NCI-H2196 treated with DMSO at 0.1 percent for 48 hours (cell line): ENCODE results near the gene CD164L2.
"Not testable (repeated sequence)": the region's sequence is repeated elsewhere in the genome, so short reads cannot be mapped to it uniquely, and the experiment has no call there.

ENCODE experiments used
- DNase-seq: peaks from one replicate; lab custom pipeline; 2025; ENCODE audit not compliant: unreplicated experiment; lab: John Stamatoyannopoulos, UW

The CD164L2 gene

DNA sequence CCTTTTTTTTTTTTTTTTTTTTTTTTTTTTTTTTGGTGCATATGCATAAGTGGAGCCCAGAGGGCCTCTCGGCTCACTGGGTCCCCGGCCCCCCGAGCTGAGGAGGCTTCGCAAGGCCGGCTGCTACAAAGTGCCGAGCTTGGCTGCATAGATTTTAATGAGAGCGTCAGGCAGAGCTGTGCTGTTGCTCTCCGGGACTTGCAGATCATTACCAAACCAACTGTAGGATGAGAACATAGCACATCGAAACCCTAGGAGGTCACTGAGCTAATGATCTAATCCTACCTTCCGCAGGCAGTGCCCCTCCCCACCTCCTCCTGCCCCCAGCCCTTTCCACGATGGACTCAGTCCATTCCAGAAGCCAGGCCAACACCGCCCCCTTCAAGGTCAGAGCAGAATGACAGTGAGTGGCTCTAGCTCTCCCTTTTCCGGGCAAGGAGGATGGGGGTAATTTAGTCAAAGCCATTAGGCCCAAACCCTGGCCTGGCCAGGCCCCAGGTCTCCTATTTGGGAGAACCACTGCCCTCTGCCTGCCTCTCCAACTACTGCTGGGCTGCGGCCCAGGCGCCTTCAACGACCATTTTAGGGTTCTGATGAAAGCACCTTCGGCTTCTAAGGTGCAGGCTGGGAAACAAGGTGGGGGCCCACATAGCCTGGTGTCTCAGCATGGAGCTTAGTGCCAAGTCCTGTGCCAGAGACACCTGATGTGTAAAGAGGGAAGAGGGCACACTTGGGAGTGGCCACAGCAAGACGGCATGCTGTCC is 22.6 kb upstream of the CD164L2 start:
- not testable (repeated sequence) for DNase-seq

DNA sequence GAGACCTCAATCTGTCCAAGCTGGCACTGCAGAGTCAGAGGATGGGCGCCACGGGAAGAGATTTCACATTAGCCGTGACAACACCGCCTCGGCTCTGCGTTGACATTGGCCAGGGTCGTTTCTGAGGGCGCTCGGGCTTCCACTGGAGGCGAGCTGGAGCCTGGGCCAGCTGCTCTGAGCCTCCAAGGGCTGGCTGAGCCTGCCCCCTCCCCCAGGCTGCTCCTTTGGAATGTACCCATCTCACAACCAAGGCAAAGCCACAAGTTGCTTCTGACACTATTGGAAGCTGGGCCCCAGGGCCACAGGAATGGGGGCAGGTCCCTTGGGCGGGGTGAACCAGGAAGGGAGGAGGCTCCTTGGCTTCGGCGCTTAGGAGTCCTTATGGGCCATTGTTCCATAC is 21.9 kb upstream of the CD164L2 start:
- no peak for DNase-seq

- DNase-seq = no peak
Measured at GRCh38 chr1:27403931-27404330, 20.8 kb upstream of the CD164L2 start.

GRCh38 chr1:27403065-27403726 is 20.1 kb upstream of the CD164L2 start:
- no peak for DNase-seq

GRCh38 chr1:27402349-27402754 is 19.2 kb upstream of the CD164L2 start:
- no peak for DNase-seq

DNA sequence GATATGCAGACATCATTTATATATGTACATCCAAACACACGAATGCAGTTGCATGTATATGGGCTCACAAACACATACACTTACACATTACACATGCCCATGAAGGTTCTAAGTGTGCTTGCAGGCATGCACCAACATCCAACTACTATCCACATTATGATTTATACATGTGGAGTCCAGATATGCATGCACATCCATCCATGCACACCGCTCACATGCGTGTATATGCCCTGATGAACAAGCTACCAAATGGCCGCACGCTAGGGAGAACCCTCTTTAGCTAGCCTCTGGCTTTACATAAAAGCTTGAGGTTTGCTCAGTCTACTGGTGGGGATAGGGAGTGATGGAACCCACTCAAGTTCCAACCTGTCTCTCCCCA is 17.8 kb upstream of the CD164L2 start:
- no peak for DNase-seq

DNA sequence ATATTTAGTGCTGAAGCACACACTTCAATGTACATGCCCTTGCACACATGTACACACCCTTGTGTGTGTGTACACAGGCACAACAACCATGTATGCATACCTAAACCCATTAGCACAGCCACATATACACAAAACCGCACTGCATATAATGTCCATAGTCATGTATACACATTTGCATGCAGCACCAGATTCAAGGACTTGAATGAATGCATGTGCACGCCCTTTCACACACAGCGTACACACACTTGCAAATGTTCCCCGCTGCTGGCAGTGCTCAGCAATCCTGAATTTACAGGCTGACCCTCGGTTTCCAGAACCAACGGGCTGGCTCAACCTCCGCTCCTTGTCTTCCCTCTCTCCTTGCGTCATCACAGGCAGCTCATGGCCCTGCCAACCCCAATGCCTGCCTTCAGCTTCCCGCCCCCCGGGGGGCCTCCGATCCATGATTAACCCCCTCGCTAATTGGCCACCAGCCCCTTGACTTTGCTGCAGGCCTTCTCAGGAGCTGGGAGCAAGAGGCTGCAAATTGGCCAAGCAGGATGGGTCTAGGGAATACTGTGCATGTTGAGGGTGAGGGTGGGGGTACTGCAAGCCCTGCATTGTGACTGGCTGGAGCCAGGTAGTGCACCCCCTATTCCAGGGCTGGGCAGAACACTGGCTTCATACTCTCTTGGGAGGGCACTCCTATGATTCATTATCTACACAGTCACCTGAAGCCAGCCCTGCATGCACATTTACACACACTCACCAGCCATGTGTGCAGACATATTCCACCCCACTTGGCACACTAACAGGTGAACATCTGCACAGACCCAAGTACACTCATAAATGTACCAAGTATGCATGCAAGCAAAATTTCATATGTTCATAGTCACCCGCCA is 17.2 kb upstream of the CD164L2 start:
- DNase-seq = no peak

GRCh38 chr1:27399251-27400025 is 16.3 kb upstream of the CD164L2 start:
- DNase-seq = no peak

DNA sequence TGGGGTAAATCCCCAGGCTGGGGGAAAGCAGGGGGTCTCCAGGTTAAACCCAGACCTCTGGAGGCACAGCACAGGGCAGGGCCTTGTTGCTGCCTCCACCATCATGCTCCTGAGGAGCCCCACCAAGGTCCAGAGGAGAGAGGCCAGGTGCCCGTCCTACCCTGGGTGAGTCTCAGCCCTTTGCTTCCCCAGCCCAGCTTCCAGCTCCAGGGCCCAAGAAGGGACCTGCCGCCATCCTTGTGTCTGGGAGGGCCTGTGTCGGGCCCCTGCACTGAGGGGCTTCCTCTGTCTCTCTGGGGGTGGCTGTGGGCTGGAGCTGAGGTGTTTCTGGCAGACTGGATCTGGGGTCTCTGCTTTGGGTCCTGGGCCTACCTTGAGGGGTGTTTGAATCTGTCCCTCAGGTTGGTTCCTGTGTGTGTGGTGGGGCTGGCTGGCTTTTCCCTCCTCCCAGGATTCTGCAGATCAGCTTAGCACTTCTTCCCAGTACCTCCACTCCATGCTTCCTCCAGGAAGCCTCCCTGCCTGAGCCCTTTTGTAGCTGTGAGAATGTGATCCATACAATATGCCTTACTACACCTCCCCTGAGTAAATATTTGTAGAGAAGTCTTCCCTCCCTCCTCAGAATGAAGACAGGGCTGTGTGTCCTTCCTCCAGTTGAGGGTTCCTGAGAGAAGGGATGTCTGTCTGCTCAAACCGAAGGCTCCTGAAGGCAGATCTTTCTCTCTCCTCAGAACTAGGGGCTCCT is 15.4 kb upstream of the CD164L2 start:
- no peak for DNase-seq

DNA sequence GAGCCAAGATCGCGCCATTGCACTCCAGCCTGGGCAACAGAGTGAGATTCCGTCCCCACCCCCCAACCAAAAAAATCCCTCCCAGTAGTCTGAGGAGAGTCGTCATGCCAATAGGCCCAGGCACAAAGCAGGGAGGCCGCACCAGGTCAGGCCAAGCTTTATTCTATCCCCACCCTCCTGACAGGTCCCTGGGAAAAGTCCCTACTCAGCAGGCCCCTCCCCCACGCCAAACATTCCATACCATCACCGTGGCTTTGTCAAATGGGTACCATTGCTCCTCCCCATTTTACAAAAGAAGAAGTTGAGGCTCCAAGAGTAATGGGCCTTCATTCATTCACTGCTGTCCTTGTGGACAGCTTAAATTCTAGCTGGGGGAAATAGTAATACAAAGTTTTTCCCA is 14.6 kb upstream of the CD164L2 start:
- DNase-seq = no peak

DNA sequence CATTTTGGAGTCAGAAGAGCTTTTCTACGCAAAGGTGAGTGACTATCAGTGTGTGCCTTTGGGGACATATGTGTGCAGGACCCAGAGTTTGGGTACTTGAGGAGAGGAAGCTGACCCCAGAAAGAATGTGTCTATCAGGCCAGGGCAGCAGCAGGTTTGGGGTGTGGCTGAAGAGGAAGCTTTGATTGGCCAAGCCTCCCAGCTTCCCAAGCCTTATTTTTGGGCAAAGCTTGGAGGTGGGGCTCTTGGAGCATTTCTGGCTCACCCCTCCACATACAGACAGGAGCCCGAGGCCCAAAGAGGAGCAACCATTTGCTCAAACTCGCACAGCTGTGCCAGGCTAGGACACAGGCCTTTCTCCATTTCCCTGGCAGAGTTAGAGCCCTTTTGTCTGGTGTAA is 14.0 kb upstream of the CD164L2 start:
- DNase-seq = no peak

GRCh38 chr1:27395441-27396195 is 12.5 kb upstream of the CD164L2 start:
- DNase-seq = peak; percentile 71

GRCh38 chr1:27394925-27395324 is 11.8 kb upstream of the CD164L2 start:
- DNase-seq = no peak

DNA sequence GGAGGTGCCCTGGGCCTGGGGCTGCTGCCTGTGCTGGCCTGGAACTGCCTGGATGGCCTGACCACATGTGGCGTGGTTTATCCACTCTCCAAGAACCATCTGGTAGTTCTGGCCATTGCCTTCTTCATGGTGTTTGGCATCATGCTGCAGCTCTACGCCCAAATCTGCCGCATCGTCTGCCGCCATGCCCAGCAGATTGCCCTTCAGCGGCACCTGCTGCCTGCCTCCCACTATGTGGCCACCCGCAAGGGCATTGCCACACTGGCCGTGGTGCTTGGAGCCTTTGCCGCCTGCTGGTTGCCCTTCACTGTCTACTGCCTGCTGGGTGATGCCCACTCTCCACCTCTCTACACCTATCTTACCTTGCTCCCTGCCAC is 11.1 kb upstream of the CD164L2 start:
- no peak for DNase-seq

DNA sequence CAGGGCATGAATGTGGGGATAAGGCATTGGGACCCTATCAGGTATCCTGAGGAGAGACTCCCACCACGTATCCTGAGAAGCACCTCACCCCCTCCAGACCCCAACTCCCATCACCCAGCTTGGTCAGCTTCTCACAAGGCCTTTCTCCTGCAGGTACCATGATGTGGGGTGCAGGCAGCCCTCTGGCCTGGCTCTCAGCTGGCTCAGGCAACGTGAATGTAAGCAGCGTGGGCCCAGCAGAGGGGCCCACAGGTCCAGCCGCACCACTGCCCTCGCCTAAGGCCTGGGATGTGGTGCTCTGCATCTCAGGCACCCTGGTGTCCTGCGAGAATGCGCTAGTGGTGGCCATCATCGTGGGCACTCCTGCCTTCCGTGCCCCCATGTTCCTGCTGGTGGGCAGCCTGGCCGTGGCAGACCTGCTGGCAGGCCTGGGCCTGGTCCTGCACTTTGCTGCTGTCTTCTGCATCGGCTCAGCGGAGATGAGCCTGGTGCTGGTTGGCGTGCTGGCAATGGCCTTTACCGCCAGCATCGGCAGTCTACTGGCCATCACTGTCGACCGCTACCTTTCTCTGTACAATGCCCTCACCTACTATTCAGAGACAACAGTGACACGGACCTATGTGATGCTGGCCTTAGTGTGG is 10.6 kb upstream of the CD164L2 start:
- DNase-seq = no peak

DNA sequence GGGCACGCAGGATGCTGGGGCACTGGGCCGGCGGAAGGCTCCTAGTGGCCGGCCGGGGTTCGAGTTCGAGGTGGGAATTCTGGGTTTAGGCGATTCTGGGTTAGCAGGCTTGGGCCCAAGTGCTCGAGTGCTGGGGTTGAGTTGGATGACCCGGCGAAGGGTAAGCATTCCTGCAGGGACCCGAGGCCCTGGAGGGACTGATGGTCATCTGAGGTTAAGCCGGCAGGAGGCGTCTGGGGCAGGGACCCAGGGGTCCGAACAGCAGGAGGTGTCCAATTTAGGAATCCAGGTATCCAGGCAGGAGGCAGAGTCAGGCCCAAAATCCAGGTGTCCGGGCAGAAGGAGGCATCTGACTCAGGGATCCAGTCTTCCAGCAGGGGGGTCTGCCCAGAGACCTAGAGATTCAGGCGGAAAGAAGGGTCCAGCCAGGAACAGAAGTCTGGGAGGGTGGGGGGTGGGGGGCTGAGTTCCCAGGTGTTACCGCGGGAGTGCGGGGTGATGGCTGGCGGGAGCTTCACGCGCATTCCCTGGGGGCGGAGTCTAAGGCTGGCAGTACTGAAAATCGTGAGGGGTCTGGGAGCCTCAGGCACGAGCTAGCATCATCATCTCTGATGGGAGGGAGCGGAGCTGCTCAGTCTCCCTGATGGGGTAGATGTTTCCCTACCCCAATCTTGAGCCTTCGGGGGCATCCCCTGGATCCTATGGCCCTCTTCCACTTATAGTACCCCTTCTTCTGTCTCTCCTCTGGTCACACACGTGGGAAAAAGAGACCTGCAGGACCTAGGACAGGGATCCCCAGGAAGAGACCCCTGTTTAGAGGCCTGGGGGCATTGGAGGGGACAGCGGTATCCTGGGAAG is 9.9 kb upstream of the CD164L2 start:
- DNase-seq = no peak

GRCh38 chr1:27392096-27392777 is 9.1 kb upstream of the CD164L2 start, which contains the start of gene GPR3:
GPR3 (plus strand) TSS chr1:27392622; CDS start chr1:27393799, 1,177 bp downstream.
- DNase-seq = peak; percentile 88
